ENCODE results near the gene HELQ. TPM values are rescaled to one million over a fixed set of nuclear protein-coding genes. Genes with fewer than 3 reads are reported as not detected.

HELQ gene
- total RNA-seq, 1 experiment from 2014 or later: 9.3 TPM

- no peak for ATAC-seq
- in situ Hi-C loops (cut with HindIII; ENCODE audit: low pct_unique_long_range_greater_than_20kb, low sequenced_read_pairs) (no loop called here), intact Hi-C loops (cut with micrococcal nuclease; ENCODE audit: unreplicated experiment) (no loop called here)
- Histone ChIP-seq H3K36me3 (ENCODE audit: control insufficient read depth, insufficient read depth, low read length) (no peaks in the 10 kb centered on the region; the same call in 1 of the 2 replicates), H3K4me1 (ENCODE audit: control insufficient read depth, insufficient read depth, low read length) (no peaks in the 10 kb centered on the region), H3K27me3 (ENCODE audit: control insufficient read depth, insufficient read depth, low read length) (no peaks in the 10 kb centered on the region), H3K27ac (ENCODE audit: low read length) (no peak overlapping the region), H3K4me3 (ENCODE audit: low read depth in 2 of 2, low read length in 2 of 2) (no peak overlapping the region), H3K9me3 (ENCODE audit: control insufficient read depth, insufficient read depth, low read depth, low read length) (no peaks in the 10 kb centered on the region)
- DNase-seq (ENCODE audit: low read depth, low spot score): no peak
- BruUV-seq (replicated peaks): no TSS peak
- ChIA-PET POLR2A (no interaction called here), CTCF (no interaction called here)
- TF ChIP-seq CTCF (IDR thresholded peaks at IDR 0.05): no peak
- TF ChIP-seq REST (IDR thresholded peaks at IDR 0.05; ENCODE audit: insufficient read depth in 1 of 2, low read depth in 2 of 2, low read length in 1 of 2): no peak
- no peak for TF ChIP-seq TCF7L2 (IDR thresholded peaks at IDR 0.05; ENCODE audit: low read depth, low read length)
- TF ChIP-seq SIN3A (IDR thresholded peaks at IDR 0.05; ENCODE audit: borderline replicate concordance, insufficient read depth, low read depth, low read length): no peak
- no peak for TF ChIP-seq POLR2AphosphoS5 (IDR thresholded peaks at IDR 0.05; ENCODE audit: low read depth, low read length)
These were observed 24.4 kb downstream of the HELQ start for GRCh38 chr4:83431200-83431599.

- ATAC-seq (no peak), DNase-seq (ENCODE audit: low read depth, low spot score) (no peak)
- Histone ChIP-seq H3K36me3 (ENCODE audit: control insufficient read depth, insufficient read depth, low read length) (no peaks in the 10 kb centered on the region; the same call in 1 of the 2 replicates), H3K27me3 (ENCODE audit: control insufficient read depth, insufficient read depth, low read length) (no peaks in the 10 kb centered on the region), H3K4me3 (ENCODE audit: low read depth in 2 of 2, low read length in 2 of 2) (no peak overlapping the region), H3K4me1 (ENCODE audit: control insufficient read depth, insufficient read depth, low read length) (no peaks in the 10 kb centered on the region), H3K27ac (ENCODE audit: low read length) (no peak overlapping the region), H3K9me3 (ENCODE audit: control insufficient read depth, insufficient read depth, low read depth, low read length) (no peaks in the 10 kb centered on the region)
- no TSS peak for BruUV-seq (replicated peaks)
- in situ Hi-C loops (cut with HindIII; ENCODE audit: low pct_unique_long_range_greater_than_20kb, low sequenced_read_pairs) (no loop called here), intact Hi-C loops (cut with micrococcal nuclease; ENCODE audit: unreplicated experiment) (no loop called here)
- TF ChIP-seq REST (IDR thresholded peaks at IDR 0.05; ENCODE audit: insufficient read depth in 1 of 2, low read depth in 2 of 2, low read length in 1 of 2): no peak
- TF ChIP-seq TCF7L2 (IDR thresholded peaks at IDR 0.05; ENCODE audit: low read depth, low read length): no peak
- no peak for TF ChIP-seq CTCF (IDR thresholded peaks at IDR 0.05)
- no peak for TF ChIP-seq SIN3A (IDR thresholded peaks at IDR 0.05; ENCODE audit: borderline replicate concordance, insufficient read depth, low read depth, low read length)
- no peak for TF ChIP-seq POLR2AphosphoS5 (IDR thresholded peaks at IDR 0.05; ENCODE audit: low read depth, low read length)
- POLR2A ChIA-PET: no interaction called here
- CTCF ChIA-PET: no interaction called here
These were observed 37.4 kb downstream of the HELQ start for GRCh38 chr4:83418211-83418610.
